ENCODE results near the gene SNX24. TPM values are rescaled to one million over a fixed set of nuclear protein-coding genes. Genes with fewer than 3 reads are reported as not detected.

The SNX24 gene
- total RNA-seq, 4 donors from 2014 or later: 2.8 to 16.5 (median 11.3) TPM

DNA sequence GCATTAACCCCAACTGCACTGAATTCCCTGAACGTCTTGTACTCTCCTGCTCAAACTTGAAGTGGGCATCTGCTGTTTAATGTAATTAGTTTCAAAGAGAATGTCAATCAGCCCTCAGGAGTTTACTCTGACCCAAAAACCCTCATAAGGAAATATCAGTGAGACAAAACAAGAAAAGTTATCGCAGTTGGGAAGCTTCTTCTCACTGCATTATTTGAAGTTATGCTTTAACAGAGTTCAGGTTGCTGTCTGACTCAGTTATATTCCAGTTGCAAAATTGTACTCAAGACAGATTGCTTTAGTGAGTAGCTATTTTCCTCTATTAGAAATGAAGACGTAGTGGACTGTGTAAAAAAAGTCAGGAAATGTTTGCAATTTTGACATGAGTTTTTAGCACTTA lies 139.0 kb downstream of the SNX24 start:
- DNase-seq: no peak
- Histone ChIP-seq H3K4me3 (no peak overlapping the region), H3K27me3 (no peaks in the 10 kb centered on the region), H3K9me3 (no peaks in the 10 kb centered on the region), H3K27ac (no peak overlapping the region), H3K36me3 (no peaks in the 10 kb centered on the region), H3K4me1 (no peaks in the 10 kb centered on the region)
- TF ChIP-seq POLR2A (IDR thresholded peaks at IDR 0.05) (no peak), CTCF (IDR thresholded peaks at IDR 0.05) (no peak)
- intact Hi-C loops (cut with DNase I; ENCODE audit: low total_unique reads): no loop called here

DNA sequence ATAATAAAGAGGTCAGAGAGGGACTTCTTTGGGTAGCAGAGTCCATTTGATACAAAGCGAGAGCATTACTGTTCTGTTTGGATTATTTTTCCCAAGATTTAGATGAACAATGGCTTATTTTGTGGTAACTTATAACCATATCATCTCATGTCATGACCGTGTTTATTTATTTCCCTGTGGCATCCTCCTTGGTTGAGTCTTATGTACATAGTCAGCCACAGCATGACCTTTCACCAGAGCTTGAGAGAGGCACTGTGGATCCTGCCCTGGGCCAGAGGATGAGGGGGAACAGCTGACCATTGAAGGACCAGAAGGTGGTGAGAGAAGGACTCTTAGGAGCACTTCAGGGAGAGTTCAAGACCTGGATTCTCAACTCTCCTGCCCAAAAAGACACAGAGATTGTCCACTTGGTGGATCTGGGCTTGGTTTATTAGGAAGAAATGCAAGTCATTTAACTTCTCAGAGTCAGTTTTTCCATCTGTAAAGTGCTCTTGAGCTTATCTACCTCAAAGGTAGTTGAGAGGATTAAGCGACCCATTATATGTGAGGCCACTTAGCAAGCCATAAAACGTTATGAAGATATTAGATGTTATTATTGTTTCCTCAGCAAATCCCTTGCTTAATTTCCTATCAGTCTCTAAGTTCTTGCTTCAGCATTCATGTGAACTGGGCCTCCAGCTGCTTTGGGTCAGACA lies 139.7 kb downstream of the SNX24 start:
- intact Hi-C loops (cut with DNase I; ENCODE audit: low total_unique reads): no loop called here
- H3K4me3 ChIP-seq: no peak overlapping the region
- H3K9me3 ChIP-seq: no peaks in the 10 kb centered on the region
- no peak for DNase-seq
- no peaks in the 10 kb centered on the region for H3K36me3 ChIP-seq
- no peaks in the 10 kb centered on the region for H3K4me1 ChIP-seq
- no peak for TF ChIP-seq CTCF (IDR thresholded peaks at IDR 0.05)
- H3K27ac ChIP-seq: no peak overlapping the region
- H3K27me3 ChIP-seq: no peaks in the 10 kb centered on the region

DNA sequence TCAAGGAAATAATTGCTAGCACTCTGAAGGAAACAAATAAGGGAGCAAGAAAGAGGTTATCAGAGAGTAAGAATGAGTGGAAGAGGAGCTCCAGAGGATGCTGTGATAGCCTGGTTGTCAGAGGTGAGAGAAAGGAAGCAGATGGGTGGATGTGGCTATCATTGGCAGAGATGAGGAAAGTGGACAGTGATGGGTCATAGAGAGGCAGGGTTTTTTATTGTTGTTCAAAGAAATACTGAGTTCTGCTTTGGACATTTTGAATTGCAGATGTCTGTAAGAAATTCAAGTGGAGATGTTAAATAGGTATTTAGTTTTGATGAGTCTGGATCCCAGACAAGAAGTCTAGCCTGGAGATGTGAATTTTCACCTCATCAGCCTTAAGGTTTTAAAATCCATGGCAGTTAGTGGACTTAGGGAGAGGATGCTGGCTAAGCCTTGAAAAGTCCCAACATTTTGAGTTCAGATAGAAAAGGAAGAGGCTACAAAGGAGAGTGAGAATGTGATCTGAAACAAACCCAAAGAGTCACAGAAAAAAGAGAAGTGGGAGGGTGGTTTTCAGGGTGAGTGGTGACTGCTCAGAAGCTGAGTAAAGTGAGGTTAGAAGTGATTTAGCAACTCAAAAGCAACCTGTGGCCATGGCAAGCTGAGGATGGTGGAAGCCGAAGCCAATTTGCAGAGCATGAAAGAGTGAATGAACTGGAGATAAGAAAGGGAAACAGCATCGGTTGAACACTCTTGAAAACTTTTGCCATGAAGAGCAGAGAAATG lies 140.7 kb downstream of the SNX24 start:
- H3K27ac ChIP-seq: no peak overlapping the region
- TF ChIP-seq POLR2A (IDR thresholded peaks at IDR 0.05) (no peak), CTCF (IDR thresholded peaks at IDR 0.05) (no peak)
- H3K36me3 ChIP-seq: no peaks in the 10 kb centered on the region
- no peaks in the 10 kb centered on the region for H3K27me3 ChIP-seq
- H3K4me1 ChIP-seq: no peaks in the 10 kb centered on the region
- intact Hi-C loops (cut with DNase I; ENCODE audit: low total_unique reads): no loop called here
- no peaks in the 10 kb centered on the region for H3K9me3 ChIP-seq
- no peak for DNase-seq
- H3K4me3 ChIP-seq: no peak overlapping the region

DNA sequence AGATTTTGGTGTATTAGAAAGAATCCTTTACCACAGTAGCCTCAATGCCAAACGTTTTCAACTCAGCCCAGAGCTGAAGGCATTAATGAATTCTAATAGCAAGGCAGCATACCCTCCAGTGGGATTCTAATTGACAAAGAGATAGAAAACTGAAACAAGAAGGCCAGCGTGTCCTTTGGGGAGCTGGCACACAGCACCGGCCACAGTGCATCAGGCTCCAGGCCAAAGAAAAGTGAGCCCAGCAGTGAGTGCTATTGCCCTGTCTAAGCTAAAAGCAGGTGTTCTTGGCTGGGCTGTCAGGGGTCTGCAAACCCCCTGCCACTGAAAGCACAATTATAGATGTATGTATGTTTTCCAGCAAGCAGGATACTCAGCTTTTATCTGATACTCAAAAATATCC lies 150.7 kb downstream of the SNX24 start:
- TF ChIP-seq CTCF (IDR thresholded peaks at IDR 0.05): no peak
- no peak for TF ChIP-seq POLR2A (IDR thresholded peaks at IDR 0.05)
- Histone ChIP-seq H3K9me3 (no peaks in the 10 kb centered on the region), H3K27ac (no peak overlapping the region), H3K36me3 (no peaks in the 10 kb centered on the region), H3K4me3 (no peak overlapping the region), H3K27me3 (no peaks in the 10 kb centered on the region), H3K4me1 (no peaks in the 10 kb centered on the region)
- DNase-seq: no peak
- intact Hi-C loops (cut with DNase I; ENCODE audit: low total_unique reads): no loop called here

GRCh38 chr5:122997294-122997693 lies 151.9 kb downstream of the SNX24 start:
- H3K4me1 ChIP-seq: no peaks in the 10 kb centered on the region
- TF ChIP-seq CTCF (IDR thresholded peaks at IDR 0.05): no peak
- TF ChIP-seq POLR2A (IDR thresholded peaks at IDR 0.05): no peak
- DNase-seq: no peak
- no peaks in the 10 kb centered on the region for H3K27me3 ChIP-seq
- no peaks in the 10 kb centered on the region for H3K9me3 ChIP-seq
- intact Hi-C loops (cut with DNase I; ENCODE audit: low total_unique reads): no loop called here
- no peak overlapping the region for H3K4me3 ChIP-seq
- no peaks in the 10 kb centered on the region for H3K36me3 ChIP-seq
- no peak overlapping the region for H3K27ac ChIP-seq
